CD4-positive, alpha-beta T cell treated with Interleukin-4 for 4 hours (primary cell): ENCODE measurements around the gene GFRA3.

ENCODE experiments used
- DNase-seq: peaks from one replicate; pipeline ENCODE4 v3.0.0-alpha.2; 2020

Gene GFRA3

DNA sequence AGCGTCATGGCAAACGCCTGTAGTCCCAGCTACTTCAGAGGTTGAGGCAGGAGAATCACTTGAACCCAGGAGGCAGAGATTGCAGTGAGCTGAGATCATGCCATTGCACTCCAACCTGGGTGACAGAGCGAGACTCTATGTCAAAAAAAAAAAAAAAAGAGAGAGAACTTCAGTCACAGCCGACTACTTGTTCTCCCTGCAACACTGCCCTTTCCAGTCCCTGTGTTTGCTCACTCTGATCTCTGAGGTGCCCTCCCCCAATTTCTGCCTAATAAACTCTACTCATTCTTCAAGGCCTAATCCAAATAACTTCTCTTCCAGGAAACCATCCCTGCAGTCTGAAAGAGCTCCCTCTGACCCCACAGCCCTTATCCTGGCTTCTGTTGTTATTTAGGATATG is 28.1 kb downstream of the GFRA3 start:
- no peak for DNase-seq

DNA sequence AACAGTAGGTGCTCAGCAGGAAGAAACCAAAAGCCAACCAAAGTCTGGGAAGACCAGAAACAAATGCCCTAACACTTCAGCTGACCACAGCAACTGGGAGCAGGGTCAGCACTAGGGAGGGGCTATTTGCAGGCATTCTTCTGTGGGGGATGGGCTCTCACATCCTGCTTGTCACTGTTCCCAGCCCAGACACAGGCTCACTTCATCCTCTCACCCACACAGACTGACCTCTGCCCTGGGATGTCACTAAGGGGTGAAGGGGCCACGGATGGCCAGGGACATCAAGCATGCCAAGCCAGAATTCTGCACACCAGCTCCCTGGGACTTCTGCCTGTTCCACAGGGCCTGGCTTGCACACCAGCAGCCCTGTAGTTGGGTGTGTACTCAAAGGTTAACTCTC is 28.7 kb downstream of the GFRA3 start:
- DNase-seq: no peak

DNA sequence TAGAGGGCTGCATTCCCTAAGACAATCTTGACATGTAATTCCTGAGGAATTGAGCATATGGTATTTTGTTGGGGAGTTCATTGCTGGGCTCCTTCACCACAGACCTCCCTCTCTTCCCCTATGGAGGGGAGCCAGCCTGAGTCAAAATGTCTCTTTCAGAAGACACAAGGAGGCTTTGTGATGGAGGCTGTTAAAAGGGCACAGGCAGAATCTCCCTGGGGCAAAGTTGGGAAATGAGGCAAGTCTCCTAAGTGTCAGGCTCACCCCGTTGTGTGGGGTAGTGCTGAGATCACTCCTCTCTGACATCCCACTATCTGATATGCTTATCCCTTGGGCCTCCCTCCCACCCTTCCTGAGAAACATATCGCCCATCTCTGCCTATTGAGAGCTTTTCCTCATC is 30.6 kb downstream of the GFRA3 start:
- no peak for DNase-seq

DNA sequence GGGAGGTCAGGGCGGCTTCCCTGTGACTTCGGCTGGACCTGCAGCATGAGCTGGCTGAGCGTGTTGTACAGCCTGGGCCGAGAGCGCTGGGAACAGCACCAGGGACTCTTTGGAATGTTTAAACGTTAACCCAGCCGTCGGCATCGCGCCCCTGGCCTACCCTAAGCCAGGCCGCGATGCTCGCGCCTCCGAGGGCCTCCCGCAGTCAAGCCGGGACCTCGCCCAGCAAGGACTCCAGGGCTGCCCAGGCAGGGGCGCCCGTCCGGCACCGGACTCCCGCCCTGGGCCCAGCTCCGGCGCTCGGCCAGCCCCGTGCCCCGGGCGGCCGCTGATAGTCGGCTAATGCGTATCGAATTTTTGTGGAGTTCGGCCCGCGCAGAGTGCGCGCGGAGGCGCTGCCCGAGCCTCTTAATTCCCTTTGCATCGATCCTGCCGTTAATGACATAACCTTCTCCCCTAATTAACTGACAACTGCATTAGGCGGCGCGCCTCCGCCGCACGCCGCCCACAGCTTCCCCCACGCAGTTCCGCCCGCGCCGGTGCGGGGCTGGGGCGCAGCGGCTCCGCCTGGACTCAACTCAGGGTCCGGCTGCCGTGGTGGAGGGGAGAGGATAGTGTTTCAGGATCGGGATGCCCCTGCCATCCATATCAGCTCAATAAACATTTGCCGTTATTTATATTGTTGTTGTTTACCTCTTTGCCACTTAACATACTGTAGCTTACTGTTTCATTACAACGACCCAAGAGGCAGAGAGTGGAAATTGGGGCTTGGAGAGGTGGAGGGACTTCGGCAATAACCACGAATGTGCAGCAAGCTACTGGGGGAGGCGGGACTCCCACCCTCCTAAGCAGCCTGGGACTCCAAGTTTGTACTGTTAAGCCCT is 32.5 kb downstream of the GFRA3 start:
- no peak for DNase-seq

DNA sequence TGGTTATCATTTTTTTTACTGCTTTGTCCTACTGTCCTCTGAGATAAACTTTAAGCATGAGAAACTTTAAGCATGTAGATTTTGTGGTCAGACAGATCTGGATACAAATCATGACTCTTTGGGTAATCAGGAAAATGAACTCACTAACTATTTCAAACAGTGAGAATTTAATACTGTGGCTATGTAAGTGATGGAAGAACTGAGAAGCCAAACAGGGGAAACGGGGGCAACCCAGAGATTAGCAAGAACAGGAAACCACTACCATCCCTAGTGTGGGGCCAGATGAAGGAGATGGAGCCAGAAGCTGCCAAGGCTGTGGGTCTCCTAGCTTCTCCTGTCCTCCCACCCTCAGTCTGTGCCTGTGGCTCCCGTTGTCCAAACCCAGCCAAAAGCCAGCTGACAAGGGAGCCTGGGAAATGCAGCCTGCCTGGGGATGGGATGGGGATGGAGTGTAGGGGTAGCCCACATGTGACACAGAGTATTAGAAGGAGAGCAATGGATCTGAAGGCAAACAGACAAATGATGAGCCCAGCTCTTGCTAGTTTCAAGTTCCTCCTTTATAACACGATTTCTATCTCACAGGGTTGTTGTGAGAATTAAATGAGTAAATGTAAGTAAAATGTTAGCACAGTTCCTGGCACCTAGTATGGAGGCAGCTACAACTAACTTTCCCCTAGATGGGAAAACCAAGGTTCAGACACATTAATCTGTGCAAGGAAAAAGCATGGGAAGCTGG is 33.6 kb downstream of the GFRA3 start:
- DNase-seq: no peak

DNA sequence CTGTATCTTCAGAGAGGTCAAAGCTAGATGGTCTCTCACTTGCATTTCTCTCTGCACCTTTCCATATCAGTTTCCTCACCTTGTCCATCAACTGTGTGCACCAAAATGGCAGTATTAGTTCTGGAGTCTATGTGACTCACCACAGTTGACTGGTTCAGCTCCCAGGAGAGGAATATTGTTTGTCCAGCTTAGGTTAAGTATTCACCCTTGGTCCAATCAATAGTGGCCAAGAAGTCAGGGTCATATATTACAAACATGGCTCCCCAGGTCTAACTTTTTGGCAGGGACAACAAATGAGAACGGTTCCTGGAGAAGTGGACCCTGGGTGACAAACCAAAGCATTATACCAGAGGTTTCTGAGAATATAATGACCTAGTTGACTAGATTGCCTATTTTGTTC is 36.4 kb downstream of the GFRA3 start:
- no peak for DNase-seq

DNA sequence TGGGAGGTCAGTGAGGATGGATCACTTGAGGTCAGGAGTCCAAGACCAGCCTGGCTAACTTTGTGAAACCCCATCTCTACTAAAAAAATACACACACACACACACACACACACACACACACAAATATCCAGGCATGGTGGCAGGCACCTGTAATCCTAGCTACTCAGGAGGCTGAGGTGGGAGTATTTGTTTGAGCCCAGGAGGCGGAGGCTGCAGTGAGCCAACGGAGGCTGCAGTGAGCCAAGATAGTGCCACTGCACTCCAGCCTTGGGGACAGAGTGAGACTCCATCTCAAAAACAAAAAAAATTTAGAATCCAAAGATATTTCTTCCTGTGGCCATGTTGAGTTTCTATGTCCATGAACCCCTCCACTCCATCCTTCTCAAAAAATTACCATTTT is 39.8 kb downstream of the GFRA3 start:
- DNase-seq: no peak

DNA sequence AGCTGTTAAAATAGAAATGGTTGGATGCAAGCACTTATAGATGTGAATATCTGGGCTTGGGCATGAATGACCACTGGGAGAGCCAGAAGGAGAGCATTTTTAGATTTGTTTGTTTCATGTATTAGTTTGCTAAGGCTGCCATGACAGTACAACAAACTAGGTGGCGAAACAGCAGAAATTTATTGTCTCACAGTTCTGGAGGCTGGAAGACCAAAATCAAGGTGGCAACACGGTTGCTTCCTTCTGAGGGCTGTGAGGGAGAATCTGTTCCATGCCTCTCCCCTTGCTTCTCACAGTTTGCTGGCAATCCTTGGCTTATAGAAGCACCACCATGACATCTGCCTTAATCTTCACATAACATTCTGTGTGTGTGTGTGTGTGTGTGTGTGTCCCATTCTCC is 41.1 kb downstream of the GFRA3 start:
- DNase-seq: no peak

DNA sequence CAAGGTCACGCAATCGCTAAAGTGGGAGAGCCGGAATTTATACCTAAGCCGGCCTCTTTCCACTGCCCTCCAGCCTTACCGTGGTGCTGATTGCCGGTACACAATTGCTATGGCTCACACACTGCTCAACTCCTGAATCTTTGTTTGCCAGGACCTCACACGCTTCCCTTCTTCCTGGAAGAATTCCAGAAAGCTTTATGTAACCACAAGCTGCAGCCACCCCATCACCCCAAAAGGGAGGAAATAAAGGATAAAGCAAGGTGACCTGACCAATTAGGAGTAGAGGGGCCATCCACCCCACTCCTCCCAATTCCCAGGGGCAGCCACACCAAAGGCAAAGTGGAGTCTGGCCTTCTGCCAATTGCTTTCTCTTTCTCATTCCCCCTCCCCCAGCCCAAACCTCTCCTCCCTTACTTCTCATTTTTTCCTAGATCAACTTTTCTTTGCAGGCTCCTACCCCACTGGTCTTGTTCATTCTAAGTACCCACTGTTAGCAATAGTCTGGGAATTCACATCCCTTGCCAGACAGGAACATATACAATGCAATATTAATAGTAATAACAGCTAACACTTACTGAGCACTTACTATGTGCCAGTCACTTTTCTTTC is 43.3 kb downstream of the GFRA3 start:
- DNase-seq: no peak

DNA sequence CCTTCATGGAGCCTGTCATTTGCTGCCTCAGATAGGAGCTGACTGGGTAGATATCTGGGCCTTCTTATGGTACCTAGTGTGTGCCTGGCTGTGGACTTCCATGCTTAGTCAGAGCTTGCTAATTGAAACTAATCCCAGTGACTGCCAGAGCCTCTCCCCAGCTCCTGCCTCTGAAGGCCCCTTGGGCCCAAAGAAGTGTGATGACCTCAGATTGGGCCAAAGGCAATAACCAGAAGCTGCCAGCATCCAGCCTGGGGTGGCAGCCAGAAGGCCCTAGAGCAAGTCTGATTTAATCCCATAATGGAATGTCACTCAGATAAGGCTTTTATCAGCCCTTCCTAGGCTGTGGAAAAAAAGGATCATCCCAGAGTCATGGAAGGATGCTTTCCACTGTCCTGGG is 44.2 kb downstream of the GFRA3 start:
- no peak for DNase-seq

DNA sequence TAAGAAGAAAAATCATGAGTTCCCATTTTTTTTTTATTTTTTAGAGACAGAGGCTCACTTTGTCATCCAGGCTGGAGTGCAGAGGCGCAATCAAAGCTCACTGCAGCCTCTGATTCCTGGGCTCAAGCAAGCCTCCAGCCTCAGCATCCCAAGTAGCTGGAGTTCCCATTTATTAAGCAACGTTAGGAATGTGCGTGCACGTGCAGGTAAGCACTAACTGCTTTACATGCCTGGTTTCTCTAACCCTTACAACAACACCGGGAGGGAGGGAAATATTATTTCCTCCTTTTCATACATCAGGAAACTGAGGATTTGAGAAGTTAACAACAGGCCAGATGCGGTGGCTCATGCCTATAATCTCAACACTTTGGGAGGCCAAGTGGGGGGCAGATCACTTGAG is 45.0 kb downstream of the GFRA3 start:
- DNase-seq: no peak

DNA sequence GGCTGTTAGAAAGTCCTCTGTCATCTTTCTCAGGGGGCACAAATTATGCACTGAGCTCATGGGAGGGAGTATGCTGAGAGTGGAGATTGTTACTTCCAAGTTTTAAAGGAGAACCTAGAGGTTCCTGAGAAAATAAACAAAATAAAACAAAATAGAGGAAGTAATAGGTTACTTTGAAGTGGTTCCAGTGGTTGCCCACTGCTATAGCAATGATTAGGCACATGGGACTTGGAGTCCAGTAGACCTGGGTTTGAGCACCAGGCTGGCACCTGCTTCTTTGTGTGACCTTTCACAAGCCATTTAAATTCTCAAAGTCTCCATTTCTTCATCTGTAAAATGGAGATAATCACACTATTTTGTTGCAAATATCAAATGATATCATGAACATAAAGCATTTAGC is 47.5 kb downstream of the GFRA3 start:
- DNase-seq: no peak

DNA sequence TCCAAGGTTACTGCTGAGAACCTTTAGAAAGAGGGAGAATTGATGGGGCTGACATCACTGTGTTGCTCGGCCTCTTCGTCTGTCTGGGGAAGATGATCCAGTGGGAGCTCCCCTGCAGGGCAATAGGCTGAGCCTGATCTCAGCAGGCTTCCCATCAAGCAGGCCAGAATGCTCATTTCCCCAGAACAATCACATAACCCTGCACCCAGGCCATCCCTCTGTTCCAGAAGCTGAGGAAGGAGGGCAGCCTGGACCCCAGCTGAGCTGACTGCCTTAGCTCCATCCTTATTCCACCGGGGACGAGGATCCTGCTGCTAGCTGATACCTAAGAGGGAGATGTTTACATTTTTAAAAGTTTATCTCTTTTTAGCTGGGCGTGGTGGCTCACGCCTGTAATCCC is 49.7 kb downstream of the GFRA3 start:
- DNase-seq: no peak

DNA sequence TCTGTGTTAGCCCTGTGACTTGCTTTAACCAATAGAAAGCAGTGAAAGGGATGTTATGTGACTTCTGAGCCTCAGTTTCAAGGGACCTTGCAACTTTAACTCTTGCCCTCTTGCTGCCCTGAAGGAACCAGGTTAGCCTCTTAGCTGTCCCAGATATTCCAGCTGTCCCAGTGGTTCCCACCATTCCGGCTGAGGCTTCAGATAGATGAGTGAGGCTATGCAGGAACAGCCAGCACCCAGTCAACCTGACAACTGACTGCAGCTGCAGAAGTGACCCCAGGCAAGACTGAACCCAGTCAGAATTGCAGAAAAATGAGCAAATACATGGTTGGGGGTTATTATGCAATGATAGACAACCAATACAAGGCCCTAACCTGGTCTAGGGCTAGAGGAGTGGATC is 50.9 kb downstream of the GFRA3 start:
- DNase-seq: no peak

DNA sequence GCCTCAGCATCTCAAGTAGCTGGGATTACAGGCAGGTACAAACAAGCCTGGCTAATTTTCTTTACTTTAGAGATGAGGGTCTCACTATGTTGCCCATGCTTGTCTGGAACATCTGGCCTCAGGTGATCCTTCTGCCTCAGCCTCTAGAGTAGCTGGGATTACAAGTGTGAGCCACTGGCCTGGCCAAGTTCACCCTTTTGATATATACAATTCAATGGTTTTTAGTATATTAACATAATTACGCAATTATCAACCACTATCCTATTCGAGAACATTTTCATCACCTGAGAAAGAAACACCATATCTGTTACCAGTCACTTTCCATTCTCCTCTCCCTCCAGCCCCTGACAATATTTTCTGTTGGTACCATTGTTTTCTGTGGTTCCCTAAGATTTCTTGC is 57.6 kb downstream of the GFRA3 start:
- DNase-seq: no peak

DNA sequence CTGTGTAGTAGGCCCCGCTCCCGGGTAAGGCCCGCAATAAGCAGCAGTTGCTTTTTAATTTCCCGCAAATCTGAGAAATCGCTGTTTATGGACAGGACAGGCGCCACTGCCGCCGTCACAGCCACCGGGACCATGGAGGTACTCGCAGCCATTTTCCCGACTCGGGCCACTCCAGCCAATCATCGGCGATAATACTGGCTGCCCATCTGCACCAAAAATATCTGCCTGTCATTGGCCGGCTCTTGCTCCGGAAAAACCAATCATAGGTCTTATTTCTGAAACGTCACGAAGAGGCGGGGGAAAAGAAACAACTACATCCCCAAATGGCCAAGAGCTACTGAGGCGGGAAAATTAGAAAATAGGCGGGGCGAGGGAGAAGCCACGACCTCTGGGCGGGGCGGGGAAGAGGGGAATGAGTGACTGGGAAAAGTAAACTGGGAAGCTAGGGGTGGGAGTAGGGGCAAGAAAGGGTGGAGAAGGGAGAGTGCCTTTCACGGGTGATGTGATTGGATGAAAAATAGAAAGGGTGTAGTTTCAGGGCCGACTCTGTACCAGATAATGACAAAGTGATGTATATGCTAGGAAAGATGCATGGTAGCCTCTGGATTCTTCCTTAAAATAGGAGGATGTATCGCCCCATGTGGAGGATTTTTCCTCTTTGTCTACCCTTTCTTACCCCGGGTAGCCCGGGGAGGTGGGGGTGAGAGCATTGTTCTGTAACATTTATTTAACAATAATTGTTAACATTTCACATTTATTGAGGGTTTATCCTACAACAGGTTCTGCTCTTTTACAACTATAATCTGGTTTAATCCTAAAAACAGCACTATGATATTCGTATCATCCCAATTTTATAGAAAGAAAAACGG is 61.0 kb downstream of the GFRA3 start, which contains the start of gene CDC23:
Gene CDC23 (minus strand): TSS at position 163 of the 869 bp plus-strand sequence. CDS start 11 bp downstream, at position 152.
- peak; percentile 96 for DNase-seq

DNA sequence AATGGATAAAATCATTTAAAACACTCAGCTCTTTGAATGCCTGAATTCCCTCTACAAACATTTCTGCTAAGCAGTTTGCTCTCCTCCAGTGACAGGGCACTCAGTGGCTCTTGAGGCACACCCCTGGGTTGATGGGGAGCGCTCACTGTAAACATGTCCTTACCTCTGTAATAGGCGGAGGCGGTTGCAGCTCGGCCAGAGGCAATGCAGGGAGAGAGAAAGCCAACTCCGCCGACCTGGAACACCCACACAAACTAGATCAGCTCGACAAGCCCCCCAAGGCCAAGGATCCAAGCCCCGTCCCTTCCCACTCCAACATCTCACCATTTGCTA is 61.6 kb downstream of the GFRA3 start:
- no peak for DNase-seq

DNA sequence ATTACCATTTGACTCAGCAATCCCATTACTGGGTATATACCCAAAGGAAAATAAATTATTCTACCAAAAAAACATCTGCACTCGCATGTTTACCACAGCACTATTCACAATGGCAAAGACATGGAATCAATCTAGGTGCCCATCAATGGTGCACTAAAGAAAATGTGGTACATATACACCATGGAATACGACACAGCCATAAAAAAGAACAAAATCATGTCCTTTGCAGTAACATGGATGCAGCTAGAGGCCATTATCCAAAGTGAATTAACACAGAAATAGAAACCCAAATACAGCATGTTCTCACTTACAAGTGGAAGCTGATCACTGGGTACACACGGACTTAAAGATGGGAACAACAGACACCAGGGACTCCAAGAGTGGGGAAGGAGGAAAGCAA is 63.4 kb downstream of the GFRA3 start:
- no peak for DNase-seq
